Colon (tissue), 2 donors: ENCODE results near the gene LARGE1.

Experiments
- FAIRE-seq: peaks from 2 replicates; lab custom pipeline; 2012; peaks lifted over from hg19 to GRCh38; lab: Jason Lieb, UNC
- donor health status: control.
- donor health status: control.

Gene LARGE1

DNA sequence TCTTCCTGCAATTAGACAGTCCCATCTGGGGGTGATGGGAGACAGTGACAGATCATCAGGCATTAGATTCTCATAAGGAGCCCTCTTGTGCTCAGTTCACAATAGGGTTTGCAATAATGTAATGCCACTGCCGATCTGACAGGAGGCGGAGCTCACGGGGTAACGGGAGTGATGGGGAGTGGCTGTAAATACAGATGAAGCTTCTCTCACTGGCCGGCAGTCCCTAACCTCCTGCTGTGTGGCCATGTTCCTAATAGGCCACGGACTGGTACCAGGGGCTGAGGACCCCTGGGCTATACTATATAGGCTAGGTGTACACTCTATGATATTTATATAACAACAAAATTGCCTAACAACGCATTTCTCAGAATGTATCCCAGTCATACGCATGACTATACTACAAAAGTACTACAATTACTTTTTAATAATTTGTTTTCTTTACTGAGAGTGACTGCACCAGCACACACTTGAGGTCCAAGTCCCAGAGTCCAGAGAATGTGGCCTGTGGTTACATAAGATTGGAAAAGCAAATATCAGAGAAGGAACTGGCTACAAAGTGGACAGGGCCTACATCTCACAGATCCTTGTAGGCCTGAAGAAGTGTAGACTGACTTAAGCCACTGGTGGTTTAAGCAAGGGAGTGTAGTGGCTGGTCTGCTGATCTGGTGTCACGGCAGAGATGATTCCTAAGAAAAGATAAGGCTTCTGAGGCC lies 200.0 kb downstream of the LARGE1 start:
- no peak for FAIRE-seq

GRCh38 chr22:33717694-33718396 lies 202.4 kb downstream of the LARGE1 start:
- FAIRE-seq = no peak

DNA sequence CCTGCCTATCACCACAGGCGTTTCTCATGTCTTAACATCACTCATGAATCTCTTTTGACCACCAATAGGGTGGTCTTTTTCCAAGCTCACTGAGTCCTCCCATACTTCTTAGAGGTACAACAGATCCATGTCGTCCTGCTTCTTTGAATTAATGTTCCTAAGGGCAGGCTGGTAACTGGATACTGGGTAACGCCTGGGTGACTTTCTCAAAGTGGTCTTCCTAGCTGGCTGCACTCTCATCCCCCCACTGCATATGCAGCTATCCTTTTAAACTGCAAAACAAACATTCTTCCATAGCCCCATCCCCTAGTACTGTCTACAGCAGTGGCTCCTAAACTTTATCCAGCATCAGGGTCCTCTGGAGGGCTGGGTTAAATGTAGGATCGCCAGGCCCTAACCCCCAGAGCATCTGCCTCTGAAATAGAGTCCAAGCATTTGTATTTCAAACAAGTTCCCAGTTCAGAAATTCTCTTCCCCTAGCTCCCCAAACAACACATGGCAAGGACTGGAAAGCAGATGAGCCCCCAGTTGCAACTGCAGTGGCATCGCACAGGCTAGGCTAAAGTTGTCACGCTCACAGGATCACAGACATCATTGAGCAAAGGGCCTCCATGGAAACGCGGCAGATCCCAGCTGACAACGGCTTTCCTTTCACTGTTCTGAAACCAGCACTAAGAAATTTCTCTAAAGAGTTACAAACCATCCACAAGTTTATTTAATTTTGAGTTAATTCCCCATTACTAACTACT lies 204.9 kb downstream of the LARGE1 start:
- no peak for FAIRE-seq

GRCh38 chr22:33710326-33710725 lies 209.9 kb downstream of the LARGE1 start:
- FAIRE-seq = no peak

DNA sequence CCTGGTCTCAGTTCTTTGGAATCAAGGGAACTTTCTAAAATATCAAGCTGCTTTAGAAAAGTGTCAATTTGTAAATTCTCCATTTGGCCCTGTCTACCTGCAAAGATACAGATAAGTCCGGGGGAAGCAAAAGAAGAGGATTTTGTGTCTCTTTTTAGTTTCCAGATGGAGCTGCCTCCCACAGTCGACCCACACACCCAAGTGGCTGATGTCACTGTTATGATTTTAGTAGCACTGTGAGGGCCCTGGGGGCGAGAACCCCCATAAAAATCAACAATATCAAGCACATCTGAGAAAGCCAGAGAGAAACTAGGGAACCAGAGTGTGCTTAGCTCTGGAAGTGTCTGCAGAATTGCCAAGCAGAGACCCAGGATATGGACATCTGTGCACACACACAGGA lies 212.7 kb downstream of the LARGE1 start:
- FAIRE-seq = no peak

DNA sequence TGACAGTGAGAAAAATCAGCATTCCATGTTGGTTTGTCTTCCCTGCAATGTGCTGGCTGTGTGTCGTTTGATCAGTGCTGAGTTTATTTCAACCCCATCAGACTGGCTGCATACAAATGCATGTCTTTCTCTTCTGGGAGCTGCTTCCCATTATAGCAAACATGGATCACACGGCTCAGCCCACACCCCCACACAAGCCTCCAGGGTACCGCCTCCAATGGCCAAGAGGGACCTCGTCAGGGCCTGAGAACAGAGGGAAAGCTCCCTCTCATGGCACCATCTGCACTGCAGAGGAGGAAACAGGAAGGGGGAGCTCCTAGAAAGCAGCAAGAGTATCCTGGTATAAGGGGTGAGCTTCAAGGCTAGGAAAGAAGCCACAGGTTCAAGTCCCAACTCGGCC lies 214.2 kb downstream of the LARGE1 start:
- no peak for FAIRE-seq

DNA sequence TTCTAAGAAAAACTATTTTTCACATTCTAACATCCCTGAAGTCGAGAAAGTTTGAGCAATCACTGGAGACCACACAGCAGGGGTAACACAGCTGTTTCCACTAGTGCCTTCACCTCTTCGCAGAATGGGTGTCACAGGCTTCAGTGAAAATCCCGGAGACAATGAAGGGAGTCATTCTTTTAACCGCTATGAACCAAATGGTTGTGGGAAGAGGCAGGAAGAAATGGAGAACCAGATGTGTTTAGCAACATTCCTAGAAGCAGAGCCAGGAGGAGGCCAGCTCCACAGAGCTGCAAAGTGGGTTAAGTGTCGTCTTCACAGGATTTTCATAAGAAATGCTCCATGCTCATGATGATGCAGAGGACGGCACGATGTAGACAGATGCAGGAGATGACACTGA lies 221.1 kb downstream of the LARGE1 start:
- no peak for FAIRE-seq

- FAIRE-seq = no peak
Observed at GRCh38 chr22:33697640-33698039, 222.6 kb downstream of the LARGE1 start.

DNA sequence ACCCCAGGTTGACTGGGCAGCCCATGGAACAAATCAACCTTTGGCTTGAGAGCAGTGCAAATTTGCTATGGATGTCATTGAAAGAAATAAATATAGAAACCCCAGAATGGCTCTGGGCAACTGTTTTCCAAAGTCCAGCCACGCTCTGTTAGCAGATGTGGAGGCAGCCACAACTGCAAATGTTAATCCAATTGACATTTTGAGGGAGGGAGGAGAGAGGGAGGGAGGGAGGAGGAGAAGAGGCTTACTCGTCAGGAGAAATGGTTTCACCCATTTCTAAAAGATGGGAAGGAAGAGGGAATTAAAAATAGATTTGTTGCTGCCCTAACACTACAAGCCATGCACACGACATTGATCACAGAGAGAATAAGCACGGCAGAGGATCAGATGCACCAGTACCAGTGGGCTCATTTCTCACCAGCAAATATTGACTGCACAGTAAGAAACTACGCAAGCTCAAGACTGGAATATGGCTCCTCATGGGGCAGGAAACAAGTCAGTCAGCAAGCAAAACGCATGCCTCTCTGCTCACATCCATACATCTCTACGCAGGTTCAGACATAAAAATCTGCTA lies 229.1 kb downstream of the LARGE1 start:
- no peak for FAIRE-seq

GRCh38 chr22:33688903-33689302 lies 231.4 kb downstream of the LARGE1 start:
- no peak for FAIRE-seq

DNA sequence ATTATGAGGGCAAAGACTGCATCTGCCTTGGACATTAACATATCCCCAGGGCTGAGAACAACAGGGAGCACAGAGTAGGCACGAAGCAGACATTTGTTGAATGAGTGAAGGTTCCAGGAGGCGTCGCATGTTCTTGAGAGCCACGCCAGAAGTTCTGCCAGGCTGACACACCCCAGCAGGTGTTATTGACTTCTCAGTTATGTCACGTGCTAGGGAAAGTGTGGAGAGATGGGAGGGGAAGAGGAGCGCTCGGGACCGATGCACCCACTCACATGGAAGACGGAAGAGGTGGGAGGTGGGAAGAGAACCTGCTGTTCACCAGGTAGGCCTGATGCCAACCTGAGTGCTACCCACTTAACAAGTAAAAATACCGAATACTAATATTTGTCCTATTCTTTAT lies 232.8 kb downstream of the LARGE1 start:
- FAIRE-seq = no peak

DNA sequence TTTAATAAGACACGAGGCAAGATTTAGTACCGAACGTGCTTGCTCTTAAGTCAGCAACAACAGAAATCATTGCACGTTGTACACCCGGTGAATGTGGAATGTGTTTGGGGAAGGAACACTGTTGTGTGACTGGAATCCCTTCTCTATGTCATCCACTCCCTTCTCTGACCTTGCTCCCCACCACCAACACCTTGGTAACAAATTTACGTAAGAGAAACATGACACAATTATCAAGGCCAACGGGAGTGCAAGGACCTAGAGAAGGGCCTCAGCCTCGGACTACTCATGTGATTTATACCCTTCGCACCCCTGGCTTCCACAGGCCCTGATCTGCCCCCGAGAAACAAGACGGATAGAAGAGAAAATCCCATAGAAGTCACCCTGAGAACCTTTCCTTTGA lies 236.2 kb downstream of the LARGE1 start:
- no peak for FAIRE-seq

- no peak for FAIRE-seq
Observed at GRCh38 chr22:33682927-33683326, 237.3 kb downstream of the LARGE1 start.

- FAIRE-seq = no peak
Observed at GRCh38 chr22:33680632-33681031, 239.6 kb downstream of the LARGE1 start.

GRCh38 chr22:33678523-33678922 lies 241.8 kb downstream of the LARGE1 start:
- FAIRE-seq = no peak

- FAIRE-seq = no peak
Observed at GRCh38 chr22:33677536-33677935, 242.7 kb downstream of the LARGE1 start.

- no peak for FAIRE-seq
Observed at GRCh38 chr22:33674357-33674756, 245.9 kb downstream of the LARGE1 start.

DNA sequence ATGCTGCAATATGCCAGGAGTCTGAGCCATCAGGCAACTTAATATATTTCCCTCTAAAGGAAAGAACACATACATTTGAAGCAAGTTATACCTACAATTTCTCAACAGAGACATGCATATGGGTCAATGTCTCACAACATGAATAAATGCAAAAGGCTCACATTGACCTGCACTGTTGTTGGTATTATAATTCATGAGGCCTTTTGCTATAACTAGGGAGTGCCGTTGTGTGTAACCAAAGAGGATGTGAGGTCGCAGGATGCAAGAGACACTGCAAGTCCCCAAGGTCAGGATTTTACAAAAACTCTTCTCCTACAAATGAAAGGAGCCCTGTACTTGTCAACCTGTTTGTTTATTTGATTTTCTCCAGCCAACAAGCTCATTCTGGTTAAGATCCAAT lies 250.5 kb downstream of the LARGE1 start:
- no peak for FAIRE-seq

DNA sequence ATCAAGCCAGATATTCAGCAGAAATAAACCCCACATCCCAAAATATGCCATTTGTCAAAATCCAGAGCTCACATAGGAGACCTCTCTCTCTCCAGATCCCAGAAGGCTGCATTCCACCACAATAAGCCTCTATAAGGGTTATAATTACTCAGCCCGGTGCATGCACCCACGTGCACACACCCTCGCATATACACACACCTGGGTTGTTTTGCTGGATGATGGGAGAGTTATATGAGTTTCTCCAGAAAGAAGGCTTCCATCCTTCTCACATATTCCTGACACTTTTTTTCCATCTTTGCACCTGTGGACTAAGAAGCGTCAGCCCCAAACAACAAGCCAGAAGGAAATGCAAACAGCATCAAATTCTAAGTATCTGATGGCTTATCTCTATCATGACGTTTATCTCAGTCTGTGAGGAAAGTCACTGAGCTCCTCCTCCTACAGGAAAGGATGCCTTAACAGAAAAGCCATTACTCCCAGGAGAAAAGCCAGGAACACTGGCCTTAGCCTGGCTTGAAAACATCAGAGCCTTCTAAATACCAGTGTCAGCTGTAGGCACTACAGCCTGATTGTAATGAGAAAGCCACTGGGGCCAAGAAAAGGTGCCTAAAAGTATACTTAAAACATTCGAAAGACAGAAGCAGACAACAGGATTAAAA lies 253.2 kb downstream of the LARGE1 start:
- no peak for FAIRE-seq

DNA sequence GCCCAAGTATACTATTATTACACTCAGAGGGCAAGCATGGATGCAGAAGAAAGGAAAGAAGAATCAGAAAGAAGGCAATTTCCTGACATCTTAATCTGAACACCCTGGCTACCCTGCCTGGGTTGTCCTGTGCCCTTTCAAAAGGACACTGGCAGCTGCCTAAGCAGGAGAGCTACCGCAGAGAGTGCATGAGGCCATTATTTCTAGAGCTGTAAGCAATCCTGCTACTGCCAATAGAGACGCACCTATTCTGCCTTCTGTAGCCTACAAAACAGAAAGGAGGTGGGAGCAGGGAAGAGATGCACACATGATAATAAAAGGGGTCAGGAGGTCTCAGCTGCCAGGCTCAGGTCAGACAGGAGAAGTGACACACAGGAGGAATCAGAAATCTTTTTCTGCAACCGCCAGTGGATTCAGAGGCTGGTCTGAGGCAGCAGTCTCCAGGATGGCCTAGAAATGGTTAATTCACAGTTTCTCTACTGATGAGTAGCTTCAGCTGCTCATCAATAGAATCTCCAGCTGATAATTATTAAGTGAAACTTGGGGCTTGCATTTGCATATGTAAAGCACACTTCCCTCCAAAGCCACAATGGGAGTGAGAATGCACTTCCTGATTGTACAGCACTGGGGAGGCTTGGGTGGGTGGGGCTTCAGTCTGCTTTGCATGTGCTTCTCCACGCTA lies 253.9 kb downstream of the LARGE1 start:
- FAIRE-seq = no peak

GRCh38 chr22:33659448-33659847 lies 260.8 kb downstream of the LARGE1 start:
- no peak for FAIRE-seq

DNA sequence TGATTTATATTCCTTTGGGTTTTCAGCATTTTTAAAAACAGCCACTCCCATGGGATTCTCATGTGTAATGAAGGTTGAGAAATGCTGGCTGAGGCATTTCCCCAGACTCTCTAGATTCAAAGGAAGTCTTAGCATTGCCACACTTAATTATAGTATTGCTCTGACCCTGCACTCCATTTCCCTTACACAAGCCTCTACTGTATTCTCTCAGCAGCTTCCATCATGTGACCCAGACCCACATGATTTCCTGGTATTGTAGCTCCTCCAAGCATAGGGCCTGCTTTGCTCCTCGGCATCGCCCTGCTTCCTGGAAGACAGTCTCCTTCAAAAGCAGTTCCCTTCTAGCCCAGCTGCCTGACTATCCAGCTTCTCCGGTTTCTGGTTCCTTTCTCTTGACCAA lies 261.5 kb downstream of the LARGE1 start:
- FAIRE-seq = no peak
